Retinal pigment epithelial cell (primary cell): ENCODE data around the gene UBE2F.

ENCODE experiments used
- DNase-seq: peaks from one replicate; pipeline ENCODE4 v3.0.0-alpha.2; 2010; ENCODE audit warnings: low read depth
- H3K4me3 ChIP-seq: 2 replicates; pipeline ENCODE4 v1.5.1; 2011; ENCODE audit warnings: mild to moderate bottlenecking, low read length, control low read depth, moderate library complexity
- TF ChIP-seq, protein P1 (sequence below): conservative IDR thresholded peaks from 2 replicates; pipeline ENCODE4 v1.5.1; 2011; ENCODE audit warnings: low read depth, low read length, control low read depth, inconsistent platforms

Gene UBE2F

DNA sequence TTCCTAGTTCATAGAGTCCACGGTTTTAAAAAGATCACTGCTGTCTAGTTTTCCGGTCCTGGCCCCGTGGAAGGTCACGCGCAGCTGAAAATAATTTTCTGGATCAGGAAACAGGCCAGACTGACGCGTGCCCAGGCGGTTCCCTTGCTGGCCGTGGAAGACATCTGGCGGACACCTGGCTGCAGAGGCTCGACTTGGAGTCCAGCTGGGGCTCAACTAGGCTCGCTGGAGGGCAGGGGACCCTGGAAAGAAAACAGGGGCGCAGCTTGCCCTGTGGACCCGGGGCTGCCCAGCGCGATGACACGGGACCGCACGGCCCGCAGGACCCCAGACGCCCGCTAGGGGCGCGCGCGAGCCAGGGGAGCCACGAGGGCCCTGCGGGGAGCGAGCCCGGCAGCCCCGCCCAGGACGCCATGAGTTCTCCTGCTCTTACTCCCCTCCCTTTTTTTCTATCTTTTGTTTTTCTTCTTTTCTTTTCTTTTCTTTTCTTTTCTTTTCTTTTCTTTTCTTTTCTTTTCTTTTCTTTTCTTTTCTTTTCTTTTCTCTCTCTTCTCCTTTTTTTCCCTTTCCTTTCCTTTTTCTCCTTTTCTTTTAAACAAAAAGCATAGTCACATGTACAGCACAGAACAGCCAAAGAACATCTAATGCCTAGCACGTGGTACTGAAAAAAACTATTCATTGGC is 43.2 kb upstream of the UBE2F start:
- peak overlapping the region; percentile 36 for H3K4me3 ChIP-seq
- no peak for DNase-seq
- TF ChIP-seq, protein P1, sequence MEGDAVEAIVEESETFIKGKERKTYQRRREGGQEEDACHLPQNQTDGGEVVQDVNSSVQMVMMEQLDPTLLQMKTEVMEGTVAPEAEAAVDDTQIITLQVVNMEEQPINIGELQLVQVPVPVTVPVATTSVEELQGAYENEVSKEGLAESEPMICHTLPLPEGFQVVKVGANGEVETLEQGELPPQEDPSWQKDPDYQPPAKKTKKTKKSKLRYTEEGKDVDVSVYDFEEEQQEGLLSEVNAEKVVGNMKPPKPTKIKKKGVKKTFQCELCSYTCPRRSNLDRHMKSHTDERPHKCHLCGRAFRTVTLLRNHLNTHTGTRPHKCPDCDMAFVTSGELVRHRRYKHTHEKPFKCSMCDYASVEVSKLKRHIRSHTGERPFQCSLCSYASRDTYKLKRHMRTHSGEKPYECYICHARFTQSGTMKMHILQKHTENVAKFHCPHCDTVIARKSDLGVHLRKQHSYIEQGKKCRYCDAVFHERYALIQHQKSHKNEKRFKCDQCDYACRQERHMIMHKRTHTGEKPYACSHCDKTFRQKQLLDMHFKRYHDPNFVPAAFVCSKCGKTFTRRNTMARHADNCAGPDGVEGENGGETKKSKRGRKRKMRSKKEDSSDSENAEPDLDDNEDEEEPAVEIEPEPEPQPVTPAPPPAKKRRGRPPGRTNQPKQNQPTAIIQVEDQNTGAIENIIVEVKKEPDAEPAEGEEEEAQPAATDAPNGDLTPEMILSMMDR, result peak; percentile 84

- TF ChIP-seq, protein P1, result no peak
- no peak for DNase-seq
These were observed 42.7 kb upstream of the UBE2F start for GRCh38 chr2:237924164-237924534.

DNA sequence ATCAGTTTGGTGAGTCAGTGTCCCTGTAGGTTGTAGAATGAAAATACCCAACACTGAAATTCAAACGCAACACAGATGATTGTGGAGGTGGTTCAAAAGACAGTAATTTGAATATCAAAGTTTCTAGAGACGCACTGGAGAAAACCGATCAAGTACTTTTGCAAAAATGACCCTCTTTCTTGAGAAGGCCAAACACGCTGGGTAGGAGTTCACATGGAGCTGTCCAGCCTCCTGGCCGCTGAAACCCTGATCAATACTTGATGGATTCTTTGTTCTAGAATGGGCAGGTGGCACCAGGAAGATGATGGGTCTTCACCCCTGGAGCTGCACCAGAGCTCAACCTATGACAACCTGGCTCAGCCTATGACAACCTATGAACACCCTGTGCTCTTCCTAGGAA is 39.7 kb upstream of the UBE2F start:
- no peak overlapping the region for H3K4me3 ChIP-seq
- TF ChIP-seq, protein P1, result no peak
- no peak for DNase-seq

More at GRCh38 chr2:237924164-237924534, 42.7 kb upstream of the UBE2F start:
- no peak overlapping the region for H3K4me3 ChIP-seq

DNA sequence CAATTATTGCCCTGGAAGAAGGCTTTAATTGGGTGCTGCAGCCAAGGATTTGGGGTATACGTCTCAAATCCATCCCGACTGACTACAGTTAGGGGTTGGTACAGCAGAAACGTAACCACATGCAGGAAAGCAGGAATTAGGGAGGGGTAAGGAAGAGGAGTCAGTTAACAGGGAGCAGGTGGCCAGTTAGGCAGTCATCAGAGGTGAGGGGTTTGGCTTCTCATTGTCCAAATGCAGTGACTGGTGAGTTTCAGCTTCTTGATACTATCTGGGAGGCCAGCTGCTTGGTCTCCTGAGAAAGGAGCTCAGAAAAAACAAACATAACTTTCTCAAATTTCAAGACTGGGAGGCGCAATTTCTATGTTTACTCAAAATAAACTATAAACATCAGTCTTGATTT is 38.8 kb upstream of the UBE2F start:
- H3K4me3 ChIP-seq, result no peak overlapping the region
- TF ChIP-seq, protein P1, result no peak
- no peak for DNase-seq

- no peak for DNase-seq
- H3K4me3 ChIP-seq, result no peak overlapping the region
- TF ChIP-seq, protein P1, result no peak
These were observed 36.8 kb upstream of the UBE2F start for GRCh38 chr2:237929979-237930378.

DNA sequence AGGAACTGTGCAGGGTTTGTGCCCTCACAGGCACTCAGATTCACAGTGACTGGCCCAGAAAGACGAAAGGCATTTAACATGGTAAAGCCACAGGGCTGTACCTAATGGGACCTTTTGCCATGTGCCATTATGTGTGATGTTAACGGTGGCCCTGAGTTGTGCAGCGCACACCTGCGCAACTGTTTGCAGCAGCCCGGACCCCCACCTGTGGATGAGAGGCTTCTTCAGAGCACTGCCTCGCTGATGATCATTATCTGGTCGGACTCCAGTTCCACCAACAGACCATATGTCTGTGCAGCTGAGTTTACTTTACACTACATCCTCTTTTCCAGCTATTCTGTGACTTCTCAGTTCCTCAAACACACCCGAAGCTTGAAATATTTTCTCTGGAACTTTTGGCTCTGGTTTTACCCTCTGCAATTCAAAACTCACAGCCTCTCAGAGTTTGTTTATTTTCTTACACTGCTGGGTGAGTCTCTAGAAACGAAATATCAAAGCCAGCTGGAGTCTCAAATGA is 35.6 kb upstream of the UBE2F start:
- H3K4me3 ChIP-seq, result no peak overlapping the region
- DNase-seq, result no peak

More for the DNA sequence above, 35.6 kb upstream of the UBE2F start:
- TF ChIP-seq, protein P1, result no peak
